ENCODE data around the gene HPD. TPM values are rescaled to one million over a fixed set of nuclear protein-coding genes. Genes with fewer than 3 reads are reported as not detected.
"Not testable (repeated sequence)": the region's sequence is repeated elsewhere in the genome, so short reads cannot be mapped to it uniquely, and the experiment has no call there.

Gene HPD
- polyA plus RNA-seq, 3 donors = 0.19 to 0.75 TPM; not detected in 1

DNA sequence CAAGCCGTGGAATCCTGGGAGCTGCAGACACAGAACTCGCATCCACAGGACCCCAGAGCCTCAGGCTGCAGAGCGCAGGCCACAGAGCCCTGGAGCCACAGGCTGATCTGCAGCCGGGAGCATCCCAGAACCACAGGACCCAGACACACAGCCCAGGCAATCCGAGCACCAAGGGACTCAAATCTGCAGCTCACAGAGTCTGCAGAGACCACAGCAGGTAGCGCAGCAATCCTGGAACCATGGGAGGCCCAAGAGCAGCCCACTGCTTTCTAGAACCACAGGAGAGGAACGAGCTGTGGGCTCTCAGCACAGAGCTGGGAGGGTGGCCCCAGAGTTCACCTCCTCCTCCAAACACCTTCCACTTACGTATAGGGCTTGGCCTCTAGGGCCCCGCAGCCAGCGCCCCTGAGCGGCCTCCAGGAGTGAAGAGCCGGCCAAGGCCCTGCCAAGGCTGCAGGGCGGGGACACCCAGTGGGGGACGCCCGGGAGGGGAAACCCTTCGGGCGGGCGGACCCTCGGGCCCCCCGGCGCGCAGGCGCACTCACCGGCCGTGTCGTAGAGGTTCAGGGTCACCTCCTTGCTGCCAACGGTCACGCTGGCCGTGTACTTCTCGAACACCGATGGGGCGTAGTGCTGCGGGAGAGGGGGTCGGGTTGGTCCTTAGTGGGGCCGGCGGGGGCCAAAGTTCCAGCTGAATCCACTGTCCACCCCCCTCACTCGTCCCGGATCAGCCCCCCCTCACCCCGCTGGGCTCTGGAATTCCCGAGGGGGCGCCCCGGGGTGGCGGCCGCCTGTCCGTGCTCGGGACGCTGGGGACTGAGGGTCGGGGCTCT is 65.8 kb downstream of the HPD start:
- Histone ChIP-seq H4K20me1 (ENCODE audit: insufficient read depth, low read length) (peaks cover 35% of the 10 kb centered on the region), H3K4me2 (replicated peaks; ENCODE audit: extremely low read depth, low read length, poor library complexity, severe bottlenecking) (peak overlapping the region; percentile 90), H3K4me3 (replicated peaks in 1 of 3; ENCODE audit: low read depth in 2 of 3, low read length in 3 of 3) (peak overlapping the region; percentile 59 to 82 (median 64)), H3K79me2 (ENCODE audit: insufficient read depth, low read length) (peaks cover 58% of the 10 kb centered on the region), H3K27ac (ENCODE audit: low read depth in 1 of 2, low read length in 2 of 2) (peak overlapping the region; percentile 7 to 67), H3K9ac (ENCODE audit: insufficient read depth, low read length, poor library complexity, severe bottlenecking) (peak overlapping the region; percentile 81), H3K27me3 (ENCODE audit: control insufficient read depth in 2 of 2, insufficient read depth in 2 of 2, low read length in 2 of 2) (no peaks in the 10 kb centered on the region), H3K4me1 (ENCODE audit: control insufficient read depth in 1 of 2, insufficient read depth in 2 of 2, low read length in 2 of 2) (peaks cover 87 to 98% of the 10 kb centered on the region in 2 donors), H2AFZ (ENCODE audit: insufficient read depth, low read depth, low read length, poor library complexity, severe bottlenecking) (peak overlapping the region; percentile 85), H3K9me3 (replicated peaks in 1 of 2; ENCODE audit: control insufficient read depth in 1 of 2, insufficient read depth in 1 of 2, low read length in 2 of 2) (no peaks in the 10 kb centered on the region), H3K36me3 (replicated peaks in 1 of 2; ENCODE audit: control insufficient read depth in 1 of 2, insufficient read depth in 2 of 2, low read length in 2 of 2) (peaks cover 18 to 19% of the 10 kb centered on the region in 2 donors)
- no peak for DNase-seq
- Mint-ChIP-seq H3K27ac (peak overlapping the region in 4 of 7 donors; percentile 8 to 66 (median 40)), H3K36me3 (peaks cover 17 to 36% of the 10 kb centered on the region in 2 donors), H3K27me3 (ENCODE audit: low read depth in 3 of 3) (peaks cover 0 to 2% (median 0%) of the 10 kb centered on the region in 3 donors), H3K4me1 (peaks cover 68% of the 10 kb centered on the region), H3K9me3 (peaks cover 0 to 3% (median 0%) of the 10 kb centered on the region in 7 donors), H3K4me3 (peak overlapping the region; percentile 81 to 89)
- 6% methylated on average over 27 of the region's 48 CpGs for WGBS (ENCODE audit: insufficient coverage)
- TF ChIP-seq, protein P1, sequence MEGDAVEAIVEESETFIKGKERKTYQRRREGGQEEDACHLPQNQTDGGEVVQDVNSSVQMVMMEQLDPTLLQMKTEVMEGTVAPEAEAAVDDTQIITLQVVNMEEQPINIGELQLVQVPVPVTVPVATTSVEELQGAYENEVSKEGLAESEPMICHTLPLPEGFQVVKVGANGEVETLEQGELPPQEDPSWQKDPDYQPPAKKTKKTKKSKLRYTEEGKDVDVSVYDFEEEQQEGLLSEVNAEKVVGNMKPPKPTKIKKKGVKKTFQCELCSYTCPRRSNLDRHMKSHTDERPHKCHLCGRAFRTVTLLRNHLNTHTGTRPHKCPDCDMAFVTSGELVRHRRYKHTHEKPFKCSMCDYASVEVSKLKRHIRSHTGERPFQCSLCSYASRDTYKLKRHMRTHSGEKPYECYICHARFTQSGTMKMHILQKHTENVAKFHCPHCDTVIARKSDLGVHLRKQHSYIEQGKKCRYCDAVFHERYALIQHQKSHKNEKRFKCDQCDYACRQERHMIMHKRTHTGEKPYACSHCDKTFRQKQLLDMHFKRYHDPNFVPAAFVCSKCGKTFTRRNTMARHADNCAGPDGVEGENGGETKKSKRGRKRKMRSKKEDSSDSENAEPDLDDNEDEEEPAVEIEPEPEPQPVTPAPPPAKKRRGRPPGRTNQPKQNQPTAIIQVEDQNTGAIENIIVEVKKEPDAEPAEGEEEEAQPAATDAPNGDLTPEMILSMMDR (IDR thresholded peaks at IDR 0.05) = no peak
- intact Hi-C loops (cut with micrococcal nuclease) = loop anchor here (5.0 to 10.0 kb wide), 4 partner anchors 96 to 292 kb away; partner anchors contain the start of gene ORAI1 (in 1 of the 2)

DNA sequence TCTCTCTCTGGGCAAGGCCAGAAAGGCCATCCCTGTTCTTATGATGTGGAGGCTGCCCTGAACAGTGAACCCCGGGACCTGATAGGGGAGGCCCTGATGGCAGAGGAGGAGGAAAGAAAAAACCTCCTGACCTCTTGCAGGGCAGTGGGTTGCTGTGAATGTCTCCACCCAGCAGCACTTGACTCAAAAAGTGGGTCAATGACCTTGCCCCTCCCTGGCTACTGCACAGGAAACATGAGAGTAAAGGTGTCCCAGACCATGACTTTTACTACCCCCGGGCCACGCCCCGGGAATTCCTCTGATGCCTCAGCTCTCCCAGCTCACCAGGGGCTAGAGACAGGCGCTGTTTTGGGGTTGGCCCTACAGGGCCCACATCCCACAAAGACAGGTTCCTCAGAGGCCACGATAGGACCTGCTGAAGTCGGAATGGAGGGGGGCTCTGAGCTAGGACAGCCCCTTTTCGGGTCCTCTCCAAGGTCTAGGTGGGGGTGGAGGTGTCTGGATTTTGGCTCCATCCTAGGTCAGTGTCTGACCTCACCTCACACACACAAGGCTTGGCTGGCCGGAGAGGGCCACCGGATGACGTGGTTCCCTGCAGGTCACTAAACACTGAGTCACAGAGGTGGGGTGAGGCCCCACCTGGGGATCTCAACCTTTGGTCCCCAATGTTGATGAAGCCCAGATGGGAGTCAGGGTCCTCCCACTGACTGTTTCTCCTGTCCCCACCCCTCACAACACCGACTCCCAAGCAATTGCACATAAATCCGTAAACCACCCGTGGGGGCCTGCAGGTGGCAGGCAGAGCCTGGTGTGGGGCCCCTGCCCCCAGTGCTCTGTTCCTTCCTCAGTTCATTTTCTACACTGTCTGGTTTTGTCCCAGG is 66.7 kb downstream of the HPD start:
- Histone ChIP-seq H3K27ac (ENCODE audit: low read depth in 1 of 2, low read length in 2 of 2) (no peak overlapping the region), H3K27me3 (ENCODE audit: control insufficient read depth in 2 of 2, insufficient read depth in 2 of 2, low read length in 2 of 2) (no peaks in the 10 kb centered on the region), H4K20me1 (ENCODE audit: insufficient read depth, low read length) (peaks cover 26% of the 10 kb centered on the region), H3K9ac (ENCODE audit: insufficient read depth, low read length, poor library complexity, severe bottlenecking) (no peak overlapping the region), H3K4me1 (ENCODE audit: control insufficient read depth in 1 of 2, insufficient read depth in 2 of 2, low read length in 2 of 2) (peaks cover 85 to 98% of the 10 kb centered on the region in 2 donors), H3K79me2 (ENCODE audit: insufficient read depth, low read length) (peaks cover 55% of the 10 kb centered on the region), H3K4me2 (replicated peaks; ENCODE audit: extremely low read depth, low read length, poor library complexity, severe bottlenecking) (peak overlapping the region; percentile 90), H3K36me3 (replicated peaks in 1 of 2; ENCODE audit: control insufficient read depth in 1 of 2, insufficient read depth in 2 of 2, low read length in 2 of 2) (peaks cover 12 to 16% of the 10 kb centered on the region in 2 donors), H3K9me3 (replicated peaks in 1 of 2; ENCODE audit: control insufficient read depth in 1 of 2, insufficient read depth in 1 of 2, low read length in 2 of 2) (no peaks in the 10 kb centered on the region), H2AFZ (ENCODE audit: insufficient read depth, low read depth, low read length, poor library complexity, severe bottlenecking) (no peak overlapping the region), H3K4me3 (replicated peaks in 1 of 3; ENCODE audit: low read depth in 2 of 3, low read length in 3 of 3) (peak overlapping the region in 2 of 3 experiments; percentile 59 to 82)
- TF ChIP-seq, protein P1 (IDR thresholded peaks at IDR 0.05) = no peak
- intact Hi-C loops (cut with micrococcal nuclease) = loop anchor here (5.0 to 10.0 kb wide), 4 partner anchors 95 to 293 kb away; partner anchors contain the start of gene ORAI1 (in 1 of the 2)
- Mint-ChIP-seq H3K4me1 (peaks cover 69% of the 10 kb centered on the region), H3K4me3 (peak overlapping the region; percentile 81 to 89), H3K27me3 (ENCODE audit: low read depth in 3 of 3) (peaks cover 0 to 2% (median 0%) of the 10 kb centered on the region in 3 donors), H3K27ac (peak overlapping the region; percentile 24 to 80 (median 66)), H3K36me3 (peaks cover 16 to 31% of the 10 kb centered on the region in 2 donors), H3K9me3 (peaks cover 0 to 2% (median 0%) of the 10 kb centered on the region in 7 donors)
- WGBS (ENCODE audit: insufficient coverage) = 26% methylated on average over 4 of the region's 14 CpGs
- no peak for DNase-seq

DNA sequence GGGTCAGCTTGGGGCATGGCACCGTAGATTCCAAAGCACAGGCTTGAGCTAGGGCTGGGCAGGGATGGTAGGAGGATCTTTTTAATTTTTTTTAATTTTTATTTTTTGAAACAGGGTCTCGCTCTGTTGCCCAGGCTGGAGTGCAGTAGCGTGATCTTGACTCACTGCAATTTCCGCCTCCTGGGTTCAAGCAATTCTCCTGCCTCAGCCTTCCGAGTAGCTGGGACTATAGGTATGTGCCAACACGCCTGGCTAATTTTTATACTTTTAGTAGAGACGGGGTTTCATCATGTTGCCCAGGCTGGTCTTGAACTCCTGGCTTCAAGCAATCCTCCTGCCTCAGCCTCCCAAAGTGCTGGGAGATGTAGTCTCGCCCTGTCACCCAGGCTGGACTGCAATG is 67.9 kb downstream of the HPD start:
- Mint-ChIP-seq H3K36me3 (peaks cover 14 to 28% of the 10 kb centered on the region in 2 donors), H3K4me3 (peak overlapping the region in 1 of 2 donors; percentile 65), H3K27ac (peak overlapping the region; percentile 98 to 100 (median 100)), H3K4me1 (peaks cover 80% of the 10 kb centered on the region)
- H3K4me1 ChIP-seq (ENCODE audit: control insufficient read depth in 1 of 2, insufficient read depth in 2 of 2, low read length in 2 of 2) = peaks cover 92 to 97% of the 10 kb centered on the region in 2 donors
- not testable (repeated sequence) for H3K36me3 ChIP-seq (replicated peaks in 1 of 2; ENCODE audit: control insufficient read depth in 1 of 2, insufficient read depth in 2 of 2, low read length in 2 of 2); DNase-seq; H3K9me3 Mint-ChIP-seq; H3K27me3 Mint-ChIP-seq (ENCODE audit: low read depth in 3 of 3); H2AFZ ChIP-seq (ENCODE audit: insufficient read depth, low read depth, low read length, poor library complexity, severe bottlenecking); H3K9me3 ChIP-seq (replicated peaks in 1 of 2; ENCODE audit: control insufficient read depth in 1 of 2, insufficient read depth in 1 of 2, low read length in 2 of 2); H3K27me3 ChIP-seq (ENCODE audit: control insufficient read depth in 2 of 2, insufficient read depth in 2 of 2, low read length in 2 of 2)
- peak overlapping the region; percentile 98 to 99 for H3K27ac ChIP-seq (ENCODE audit: low read depth in 1 of 2, low read length in 2 of 2)
- peak overlapping the region; percentile 81 for H3K9ac ChIP-seq (ENCODE audit: insufficient read depth, low read length, poor library complexity, severe bottlenecking)
- intact Hi-C loops (cut with micrococcal nuclease) = loop anchor here (5.0 to 10.0 kb wide), 4 partner anchors 93 to 294 kb away; partner anchors contain the start of gene ORAI1 (in 1 of the 2)
- WGBS (ENCODE audit: insufficient coverage) = 86% methylated on average over 5 of the region's 8 CpGs
- H3K4me2 ChIP-seq (replicated peaks; ENCODE audit: extremely low read depth, low read length, poor library complexity, severe bottlenecking) = peak overlapping the region; percentile 70
- peak overlapping the region in 1 of 3 experiments; percentile 36 for H3K4me3 ChIP-seq (replicated peaks in 1 of 3; ENCODE audit: low read depth in 2 of 3, low read length in 3 of 3)
- H3K79me2 ChIP-seq (ENCODE audit: insufficient read depth, low read length) = peaks cover 48% of the 10 kb centered on the region
- peaks cover 15% of the 10 kb centered on the region for H4K20me1 ChIP-seq (ENCODE audit: insufficient read depth, low read length)
